HL-60/S4 treated with phorbol 12-myristate 13-acetate at 8.2 ng/mL for 4 days and 3 days (cell line): ENCODE data around the gene TMEM17.

ENCODE experiments used
- in situ Hi-C: fragments of 300-500 bp; cut with MboI; formaldehyde crosslinking; loops from 2 replicates; pipeline ENCODE4 v1.15.0; 2022; ENCODE audit warnings: low sequenced_read_pairs

Gene TMEM17

DNA sequence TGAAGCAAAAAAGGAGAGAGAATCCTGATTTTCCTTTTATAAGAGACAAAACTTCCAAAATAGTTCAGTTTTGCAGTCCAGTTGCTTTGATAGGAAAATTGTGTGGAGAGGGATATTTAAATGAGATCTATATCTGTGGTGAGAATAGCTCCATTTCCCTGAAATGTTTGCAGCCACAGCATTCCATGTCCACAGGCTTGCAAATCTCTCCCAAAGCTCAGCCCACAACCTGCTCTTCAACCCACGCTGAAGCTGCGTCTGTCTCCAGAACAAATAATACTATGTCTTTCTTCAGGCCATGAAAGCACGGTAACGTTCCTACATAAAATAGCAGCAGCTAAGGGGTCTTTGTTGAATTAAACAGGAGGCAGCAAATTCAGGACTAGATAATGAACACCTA lies 31.8 kb downstream of the TMEM17 start:
- in situ Hi-C loops: no loop called here

DNA sequence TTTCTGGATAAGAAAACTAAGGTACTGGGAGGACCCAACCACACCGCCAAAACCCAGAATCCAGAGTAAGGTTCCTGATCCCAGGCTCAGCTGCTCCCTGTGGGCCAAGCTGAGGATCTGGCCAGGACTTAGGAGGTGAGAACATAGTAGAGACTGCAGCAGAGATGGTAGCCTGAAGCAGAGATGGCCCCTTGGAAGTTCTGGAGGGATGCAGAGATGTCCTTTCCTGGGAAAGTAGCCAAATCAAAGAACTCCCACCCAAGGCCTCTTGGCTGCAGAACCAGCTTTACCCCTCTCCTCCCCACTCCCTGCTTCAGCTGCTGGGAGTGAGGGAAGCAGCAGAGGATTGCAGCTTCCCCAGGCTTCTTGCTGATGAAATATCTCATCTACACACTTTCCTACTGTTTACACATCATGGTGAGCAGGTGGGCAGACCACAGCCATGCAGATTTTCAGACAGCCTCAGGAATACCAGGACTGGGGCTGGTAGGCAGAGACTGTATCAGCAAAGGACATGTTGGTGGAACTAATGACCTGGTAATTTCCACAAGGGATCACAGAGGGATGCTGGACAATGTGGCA lies 32.7 kb downstream of the TMEM17 start:
- in situ Hi-C loops: no loop called here

DNA sequence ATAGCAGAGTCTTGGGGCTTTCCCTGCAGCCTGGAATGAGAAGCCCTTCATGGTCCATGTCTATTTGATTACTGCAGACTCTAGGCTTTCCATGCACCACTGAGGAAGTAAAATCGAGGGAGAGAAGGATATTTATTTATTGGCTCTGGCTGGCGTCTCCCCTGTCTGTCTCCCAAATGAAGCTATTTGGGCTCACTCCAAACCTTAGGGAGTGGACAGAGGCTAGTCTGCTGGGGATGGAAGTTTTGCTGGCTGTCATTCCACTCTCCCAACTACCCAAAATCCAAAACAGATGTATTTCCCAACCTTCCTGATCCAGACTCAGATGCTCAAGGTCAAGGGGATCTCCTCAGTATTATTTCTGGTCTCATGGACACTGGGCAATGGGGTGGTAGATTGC lies 33.7 kb downstream of the TMEM17 start:
- in situ Hi-C loops: no loop called here

DNA sequence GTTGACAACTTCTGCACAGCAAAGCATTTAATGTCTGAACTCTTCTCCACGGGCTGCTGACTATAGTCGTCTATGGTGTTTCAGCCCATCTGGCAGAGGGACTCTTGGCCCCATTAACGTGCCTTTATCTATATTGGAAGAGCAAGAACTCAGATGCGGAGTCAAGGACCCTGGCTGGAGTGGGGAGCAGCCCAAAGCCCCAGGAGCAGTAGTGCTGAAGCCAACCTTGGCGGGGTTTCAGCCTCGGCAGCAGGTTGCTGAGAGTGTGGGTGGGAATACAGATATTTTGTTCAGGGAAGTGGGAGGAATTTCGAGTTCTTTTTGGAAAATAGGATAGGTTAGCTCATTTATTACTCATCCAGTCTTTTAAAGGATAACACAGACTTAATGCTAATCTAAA lies 34.2 kb downstream of the TMEM17 start:
- in situ Hi-C loops: no loop called here

DNA sequence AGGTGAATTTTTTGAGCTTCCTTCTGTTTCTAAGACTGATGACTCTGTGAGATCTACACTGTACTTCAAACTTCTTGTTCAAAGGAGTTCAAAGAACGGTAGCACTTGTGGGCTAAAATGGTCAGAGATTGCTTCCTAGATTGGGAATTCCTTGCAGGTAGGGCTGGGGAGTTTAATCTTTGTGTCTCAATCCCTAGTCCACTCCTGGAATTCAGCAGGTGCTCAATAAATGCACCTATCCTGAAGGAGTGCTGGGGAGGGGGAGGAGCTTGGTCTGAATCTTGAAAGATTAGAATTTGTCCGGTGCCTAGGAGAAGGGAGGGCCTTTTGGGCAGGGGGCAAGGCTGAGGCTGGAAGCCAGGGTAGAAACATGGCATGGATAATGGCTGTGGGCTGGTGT lies 34.6 kb downstream of the TMEM17 start:
- in situ Hi-C loops: no loop called here

DNA sequence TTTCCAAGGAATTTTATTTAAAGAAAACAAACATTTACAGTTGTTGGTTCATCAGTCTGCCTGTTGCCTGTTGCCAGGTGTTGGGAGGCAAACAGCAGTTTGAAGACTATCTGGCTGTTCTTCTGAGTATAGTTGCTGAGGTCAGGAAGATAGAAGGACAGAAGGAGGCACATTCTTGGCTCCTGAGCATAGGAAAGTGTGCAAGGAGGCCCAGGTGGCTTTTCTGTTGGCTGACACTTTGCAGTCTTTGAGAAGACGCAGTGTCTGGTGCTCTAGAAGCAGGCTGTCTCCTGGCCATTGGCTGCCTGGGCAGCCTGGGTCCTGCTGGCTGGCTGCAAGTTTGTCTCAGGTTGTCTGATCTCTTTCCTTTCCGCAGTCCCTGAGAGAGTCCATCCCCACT lies 36.4 kb downstream of the TMEM17 start:
- in situ Hi-C loops: no loop called here

DNA sequence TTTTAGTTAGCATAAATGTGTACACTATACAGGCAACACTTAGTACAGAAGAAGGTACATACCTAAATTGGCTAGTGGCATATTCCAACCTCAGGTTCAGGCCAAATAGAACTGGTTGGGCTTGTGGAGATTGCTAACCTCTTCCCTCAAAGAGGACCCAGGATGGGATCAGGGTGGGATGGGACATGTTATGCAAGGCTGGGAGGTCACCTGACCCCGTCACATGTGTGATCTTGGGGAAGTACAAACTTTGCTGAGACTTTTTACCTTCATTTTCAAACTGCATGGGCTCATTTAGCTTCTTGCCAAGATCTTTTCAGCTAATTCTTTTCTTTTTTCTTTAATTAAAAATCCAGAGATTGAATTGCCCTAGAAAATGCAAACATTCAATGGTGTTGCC lies 36.9 kb downstream of the TMEM17 start:
- in situ Hi-C loops: no loop called here

DNA sequence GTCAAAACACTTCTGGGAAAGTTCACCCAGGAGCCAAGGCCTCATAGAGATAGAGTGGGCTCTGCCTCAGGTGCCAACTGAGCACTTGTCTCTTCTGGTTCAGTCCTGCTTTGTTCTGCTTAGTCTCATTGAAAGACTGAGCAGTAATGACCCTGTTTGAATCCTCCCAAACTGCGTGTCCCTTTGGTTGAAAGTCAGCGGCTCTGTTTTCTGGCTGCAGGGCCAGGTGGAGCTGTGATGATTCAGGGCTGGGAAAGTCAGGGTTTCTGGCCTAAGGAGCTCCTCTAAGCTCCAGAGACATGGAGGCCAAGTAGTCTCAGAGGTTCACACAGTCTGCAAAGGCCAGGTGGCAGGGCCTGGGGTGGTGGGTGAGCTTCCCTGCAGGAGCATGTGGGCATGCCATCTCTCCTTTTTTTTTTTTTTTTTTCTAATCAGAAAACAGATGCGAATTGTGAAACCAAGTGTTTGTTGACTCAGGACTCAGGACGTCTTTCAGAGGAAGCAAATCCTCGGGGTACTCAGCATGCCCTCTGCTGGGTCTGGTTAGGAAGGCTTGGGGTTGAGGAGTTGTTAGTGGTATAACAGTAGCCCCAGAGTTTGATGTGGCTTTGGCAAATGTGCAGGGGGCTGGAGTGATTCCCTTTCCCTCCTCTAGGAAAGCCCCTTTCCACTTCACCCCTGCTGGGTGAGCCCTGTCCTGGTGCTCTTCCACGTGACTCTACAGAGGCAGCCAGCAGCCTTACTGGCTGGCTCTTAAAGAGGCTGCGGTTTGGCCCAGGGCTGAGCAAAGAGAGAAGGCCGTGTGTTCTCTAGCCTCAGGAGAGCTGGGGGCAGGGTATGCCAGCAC lies 38.3 kb downstream of the TMEM17 start:
- in situ Hi-C loops: no loop called here

DNA sequence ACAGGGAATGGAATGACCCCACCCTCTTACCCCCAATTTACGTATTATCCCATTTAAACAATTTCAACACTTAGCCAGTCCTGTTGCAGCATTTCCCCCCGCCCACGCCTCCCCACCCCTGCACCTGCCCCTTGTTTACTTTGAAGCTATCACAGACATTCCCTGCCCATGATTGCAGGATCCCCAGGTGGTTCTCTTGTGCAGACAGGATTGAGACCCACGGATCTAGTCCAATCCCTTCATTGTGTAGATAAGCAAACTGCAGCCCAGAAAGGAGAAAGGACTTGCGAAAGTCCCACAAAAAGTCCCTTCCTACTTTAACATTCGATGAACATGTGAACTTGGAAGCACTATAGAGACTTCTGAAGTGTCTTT lies 38.9 kb downstream of the TMEM17 start:
- in situ Hi-C loops: no loop called here

DNA sequence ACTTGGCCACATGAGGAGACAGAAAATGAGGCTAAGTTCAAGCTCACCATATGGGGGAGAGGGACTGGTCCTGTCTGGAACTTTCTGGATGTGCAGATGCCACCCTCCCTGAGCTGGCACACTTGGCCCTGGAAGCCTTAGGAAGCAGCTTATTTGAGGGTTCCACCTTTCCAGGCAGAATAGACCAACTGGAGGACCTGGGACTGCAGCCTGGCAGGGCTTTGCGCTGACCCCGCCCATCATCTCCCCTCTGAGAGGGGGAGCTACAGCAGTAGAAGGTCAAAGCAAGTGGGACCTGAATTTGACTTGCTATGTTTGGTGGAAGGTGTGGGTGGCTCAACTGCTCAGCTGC lies 39.5 kb downstream of the TMEM17 start:
- in situ Hi-C loops: no loop called here

DNA sequence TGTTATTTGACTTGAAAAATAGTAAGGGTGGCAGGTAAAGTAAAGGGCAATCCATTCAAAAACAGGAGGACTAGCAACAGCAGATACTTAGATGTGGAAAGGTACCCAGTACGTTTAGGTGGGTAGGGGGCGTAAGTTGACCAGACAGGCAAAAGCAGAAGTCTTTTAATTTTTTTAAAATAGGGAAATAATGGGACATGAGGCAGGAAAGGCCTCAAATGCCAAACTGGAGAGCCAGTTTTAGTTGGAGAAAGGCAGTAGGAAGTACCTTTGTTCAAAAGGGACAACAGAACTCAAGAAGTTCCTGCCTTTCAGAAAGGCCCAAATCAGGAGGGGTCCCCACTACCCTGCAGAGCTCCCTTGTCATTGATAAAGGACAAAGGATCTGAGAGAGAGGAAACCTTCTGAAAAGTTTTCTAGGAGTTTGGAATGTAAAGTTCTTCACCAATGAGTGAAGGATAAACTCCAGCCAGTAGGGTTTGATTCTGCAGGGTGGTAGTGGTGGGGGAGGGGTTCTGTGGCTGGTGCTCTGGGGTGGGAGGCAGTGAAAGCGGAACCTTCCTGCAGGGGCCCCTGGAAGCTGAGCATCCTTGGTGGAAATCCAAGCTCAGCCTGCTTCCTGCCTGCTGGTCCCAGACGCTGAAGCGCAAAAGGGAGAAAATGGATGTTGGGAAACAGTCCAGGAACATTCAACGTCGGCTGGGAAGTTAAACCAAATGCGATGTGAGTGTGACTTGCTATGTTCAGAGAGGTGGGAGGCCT lies 40.1 kb downstream of the TMEM17 start:
- in situ Hi-C loops: no loop called here

DNA sequence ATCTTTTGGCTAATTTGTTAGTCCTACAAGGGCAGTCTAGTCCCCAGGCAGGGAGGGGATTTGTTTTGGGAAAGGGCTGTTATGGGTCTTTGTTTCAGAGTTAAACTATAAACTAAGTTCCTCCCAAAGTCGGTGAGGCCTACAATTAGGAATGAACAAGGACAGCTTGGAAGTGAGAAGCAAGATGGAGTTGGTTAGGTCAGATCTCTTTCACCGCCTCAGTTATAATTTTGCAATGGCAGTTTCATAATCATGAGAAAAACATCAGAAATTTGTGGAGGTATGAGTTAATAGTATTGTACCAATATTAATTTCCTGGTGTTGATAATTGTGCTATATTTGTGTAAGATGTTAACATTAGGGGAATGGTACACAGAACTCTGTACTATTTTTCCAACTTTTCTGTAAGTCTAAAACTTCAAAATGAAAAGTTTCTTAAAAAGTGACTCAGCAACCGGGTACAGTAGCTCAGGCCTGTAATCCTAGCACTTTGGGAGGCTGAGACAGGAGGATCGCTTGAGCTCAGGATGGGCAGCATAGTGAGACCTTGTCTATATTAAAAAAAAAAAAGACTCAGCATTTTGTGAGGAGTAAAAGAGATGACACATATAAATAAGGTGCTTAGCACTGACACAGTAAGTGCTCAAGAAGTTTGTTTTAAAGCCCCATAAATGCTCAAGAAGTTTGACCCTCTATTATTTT lies 40.8 kb downstream of the TMEM17 start:
- in situ Hi-C loops: no loop called here

DNA sequence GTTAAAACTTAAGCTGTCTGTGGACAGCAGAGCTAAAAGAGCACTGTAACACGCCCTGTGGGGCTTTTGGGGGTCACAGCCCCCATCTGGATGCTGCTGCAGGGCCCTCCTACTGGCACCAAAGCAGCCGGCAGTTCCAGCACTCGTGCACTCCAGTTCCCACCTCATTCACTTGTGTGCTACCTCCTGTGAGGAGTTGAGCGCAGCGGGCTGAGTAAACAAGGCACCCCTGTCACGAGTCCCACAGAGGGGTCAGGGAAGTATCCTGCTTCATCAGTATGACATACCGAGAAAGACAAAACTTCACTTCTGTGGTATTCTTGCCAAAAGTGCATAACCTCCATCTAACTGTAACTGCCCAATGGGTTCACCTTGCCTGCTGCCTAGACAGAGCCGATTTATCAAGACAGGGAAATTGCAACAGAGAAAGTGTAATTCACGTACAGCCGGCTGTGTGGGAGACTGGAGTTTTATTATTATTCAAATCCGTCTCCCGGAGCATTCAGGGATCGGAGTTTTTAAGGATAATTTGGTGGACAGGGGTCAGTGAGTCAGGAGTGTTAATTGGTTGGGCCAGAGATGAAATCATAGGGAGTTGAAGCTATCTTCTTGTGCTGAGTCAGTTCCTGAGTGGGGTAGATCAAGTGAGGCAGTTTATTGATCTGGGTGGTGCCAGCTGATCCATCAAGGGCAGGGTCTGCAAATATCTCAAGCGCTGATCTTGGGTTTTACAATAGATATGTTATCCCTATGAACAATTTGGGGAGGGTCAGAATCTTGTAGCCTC lies 41.6 kb downstream of the TMEM17 start:
- in situ Hi-C loops: no loop called here

DNA sequence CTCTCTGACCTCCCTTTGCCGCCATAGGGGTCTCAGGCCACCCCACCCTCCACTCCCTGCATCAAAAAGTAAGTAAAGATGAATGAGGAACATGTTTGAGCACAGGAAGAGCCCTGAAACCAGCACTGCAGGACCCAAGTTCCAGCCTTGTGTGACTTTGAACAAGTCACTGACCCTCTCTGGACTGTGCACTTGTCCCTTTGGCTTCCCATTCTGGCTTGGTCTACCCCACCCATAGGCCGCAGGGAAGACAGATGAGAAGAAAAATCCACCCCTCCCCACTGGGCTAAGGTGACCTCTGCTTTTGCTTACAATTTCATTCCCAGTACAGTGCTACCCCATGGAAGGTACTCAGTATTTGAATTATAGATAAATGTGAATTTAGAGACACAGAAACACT lies 43.8 kb downstream of the TMEM17 start:
- in situ Hi-C loops: no loop called here

DNA sequence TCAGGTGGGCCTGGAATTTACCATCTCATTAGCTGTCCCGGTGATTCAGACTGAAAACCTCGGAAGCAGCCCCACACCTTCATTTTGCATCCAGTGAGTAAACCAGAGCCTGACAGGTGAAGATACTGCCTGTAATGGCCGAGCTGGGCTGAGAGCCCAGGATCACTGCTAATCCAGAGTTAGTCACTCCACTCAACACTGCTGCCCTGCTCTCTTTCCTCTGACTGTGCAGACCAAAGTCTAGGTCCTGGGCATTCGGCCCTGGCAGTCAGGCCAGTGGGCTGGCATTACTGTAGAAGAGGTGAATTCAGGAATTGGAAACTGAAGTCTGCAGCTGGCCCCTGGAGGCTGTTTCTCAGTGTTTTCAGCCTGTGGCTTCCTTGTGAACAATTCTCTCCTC lies 44.3 kb downstream of the TMEM17 start:
- in situ Hi-C loops: no loop called here

DNA sequence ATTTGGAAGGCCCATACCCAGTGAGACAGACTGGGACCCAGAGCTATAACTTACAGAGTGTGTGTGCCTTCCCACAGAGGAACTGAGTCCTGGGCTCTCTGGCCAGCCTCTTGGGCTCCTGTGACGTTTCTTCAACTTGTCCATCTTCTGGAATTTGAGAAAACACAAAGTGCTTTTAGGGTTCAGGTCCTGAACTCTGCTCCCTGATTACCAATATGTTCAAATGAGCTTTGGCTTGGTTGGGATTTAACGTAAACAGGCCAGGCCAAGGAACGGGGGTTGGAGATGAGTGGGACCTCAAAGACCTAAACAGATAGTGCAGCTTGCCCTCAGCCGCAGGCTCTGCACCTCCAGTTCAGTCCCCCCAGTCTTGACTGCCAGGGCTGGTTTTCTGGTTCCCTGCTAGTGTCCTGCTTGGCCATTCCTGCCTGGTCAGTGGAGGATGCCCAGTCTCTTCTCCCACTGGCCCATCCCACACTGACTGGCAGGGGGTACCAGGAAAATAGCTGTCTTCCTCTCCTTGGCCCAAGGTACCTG lies 44.9 kb downstream of the TMEM17 start:
- in situ Hi-C loops: no loop called here

DNA sequence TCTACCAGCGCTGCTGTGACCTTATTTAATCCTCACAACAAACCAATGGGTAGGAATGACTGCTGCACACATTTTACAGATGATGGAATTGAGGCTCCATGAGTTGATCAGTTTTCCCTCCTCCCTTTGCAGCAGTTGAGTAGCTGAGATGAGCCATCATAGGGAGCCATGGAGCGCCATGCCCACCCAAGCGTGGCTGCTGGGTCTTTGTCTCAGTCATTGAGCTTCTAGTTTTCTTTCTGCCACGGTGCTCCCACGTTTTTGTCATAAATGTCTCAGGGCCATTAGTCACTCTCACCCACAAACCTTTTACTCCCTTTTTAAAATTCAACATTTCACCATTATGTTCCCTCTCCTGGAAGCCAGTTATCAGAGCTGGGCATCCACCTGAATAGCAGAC lies 45.8 kb downstream of the TMEM17 start:
- in situ Hi-C loops: no loop called here

DNA sequence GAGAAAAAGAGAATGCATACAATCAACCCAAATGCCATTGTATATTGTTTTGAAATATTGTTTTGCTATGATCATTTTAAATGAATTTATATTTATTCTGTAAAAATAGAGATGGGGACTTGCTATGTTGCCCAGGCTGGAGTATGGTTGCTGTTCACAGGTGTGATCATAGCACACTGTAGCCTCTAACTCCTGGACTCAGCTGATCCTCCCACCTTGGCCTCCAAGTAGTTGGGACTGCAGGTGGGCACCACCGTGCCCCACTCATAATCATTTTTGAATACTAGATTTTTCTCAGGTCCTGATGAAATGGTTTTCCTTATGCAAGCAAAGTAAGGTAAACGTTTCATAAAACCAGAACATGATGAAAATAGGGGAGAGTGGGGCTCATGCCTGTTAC lies 46.3 kb downstream of the TMEM17 start:
- in situ Hi-C loops: loop anchor here (10.0 kb wide), 1 partner anchor 315 kb away; no protein-coding TSS in a partner anchor

DNA sequence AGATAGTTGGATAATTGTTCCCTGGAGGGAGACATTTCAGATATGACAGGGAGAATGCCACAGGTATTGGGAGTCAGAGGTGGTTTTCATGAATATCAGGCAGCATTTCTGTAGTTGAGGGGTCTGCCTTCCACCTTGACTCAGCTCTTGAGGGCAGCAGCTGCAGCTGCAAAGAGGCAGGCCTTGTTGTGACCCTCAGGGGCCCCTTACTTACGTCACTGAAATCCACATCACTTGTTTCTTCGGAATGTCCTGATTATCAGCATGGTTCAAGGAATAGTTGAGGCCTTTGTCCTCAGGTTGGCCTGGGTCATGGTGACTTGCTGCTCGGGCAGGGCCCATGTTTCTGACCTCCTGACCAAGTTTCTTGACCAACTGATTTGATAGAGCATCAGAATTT lies 46.9 kb downstream of the TMEM17 start:
- in situ Hi-C loops: loop anchor here (10.0 kb wide), 1 partner anchor 316 kb away; no protein-coding TSS in a partner anchor

DNA sequence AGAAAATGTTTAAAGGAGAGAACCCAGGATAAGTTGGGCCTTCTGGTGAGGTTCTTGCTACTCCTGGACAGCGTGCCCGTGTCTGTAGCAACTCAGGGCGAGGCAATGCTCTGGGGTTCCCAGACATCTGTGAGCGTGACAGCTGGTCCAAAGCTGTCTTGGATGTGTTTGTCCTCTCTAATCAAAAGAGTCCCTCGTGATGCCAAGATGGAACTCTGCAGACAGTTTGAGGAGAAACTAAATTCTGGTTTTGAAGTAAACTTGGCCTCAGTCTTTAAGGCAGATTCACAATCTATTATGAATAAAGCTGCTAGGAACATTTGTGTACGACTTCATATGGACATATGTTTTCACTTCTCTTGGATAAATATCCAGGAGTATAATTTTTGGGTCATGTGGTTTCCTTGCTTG lies 47.3 kb downstream of the TMEM17 start:
- in situ Hi-C loops: loop anchor here (10.0 kb wide), 1 partner anchor 316 kb away; no protein-coding TSS in a partner anchor
